Natural killer cell (primary cell): ENCODE measurements around the gene MBD3L4. TPM values are rescaled to one million over a fixed set of nuclear protein-coding genes. Genes with fewer than 3 reads are reported as not detected.
"Not testable (repeated sequence)": the region's sequence is repeated elsewhere in the genome, so short reads cannot be mapped to it uniquely, and the experiment has no call there.

Source experiments
- ATAC-seq, 3 donors: fragments of 150-1000 bp in 2 of 3; fragments of 200-7000 bp in 1 of 3; cut with Tn5 transposase; 1 replicate in 1 of 3; 2 replicates in 2 of 3; pipeline ENCODE4 v1.10.0; 2021; ENCODE audit warnings: mild to moderate bottlenecking in 2 of 3, moderate library complexity in 2 of 3
- DNase-seq, 2 donors: peaks; one replicate each; pipeline versions ENCODE4 v3.0.0 to v3.0.0-alpha.2; 2013 to 2021; ENCODE audit warnings: mixed read lengths in 1 of 2
- H3K27ac ChIP-seq: one replicate; pipeline ENCODE4 v1.5.1; 2013; ENCODE audit warnings: mild to moderate bottlenecking, low read length
- H3K27me3 ChIP-seq: one replicate; pipeline ENCODE4 v1.6.1; 2013; ENCODE audit warnings: low read length; ENCODE audit not compliant: control insufficient read depth, insufficient read depth
- H3K36me3 ChIP-seq: one replicate; pipeline ENCODE4 v1.6.1; 2013; ENCODE audit warnings: low read length; ENCODE audit not compliant: control insufficient read depth, insufficient read depth
- H3K4me1 ChIP-seq: one replicate; pipeline ENCODE4 v1.6.1; 2013; ENCODE audit warnings: low read length; ENCODE audit not compliant: control insufficient read depth, insufficient read depth
- H3K4me3 ChIP-seq: one replicate; pipeline ENCODE4 v1.5.1; 2013; ENCODE audit warnings: low read length
- H3K9me3 ChIP-seq: one replicate; pipeline ENCODE4 v1.6.1; 2013; ENCODE audit warnings: low read length; ENCODE audit not compliant: control insufficient read depth, insufficient read depth
- H3K27ac Mint-ChIP-seq, 2 donors: one replicate each; pipeline ENCODE4 v1.8.0; 2022; ENCODE audit warnings: mild to moderate bottlenecking in 2 of 2, mixed read lengths in 2 of 2, moderate library complexity in 1 of 2
- H3K27me3 Mint-ChIP-seq, 2 donors: one replicate each; pipeline ENCODE4 v1.8.0; 2022; ENCODE audit warnings: low read depth in 2 of 2, mixed read lengths in 2 of 2
- H3K36me3 Mint-ChIP-seq: one replicate; pipeline ENCODE4 v1.8.0; 2022; ENCODE audit warnings: mixed read lengths
- H3K4me1 Mint-ChIP-seq, 2 donors: one replicate each; pipeline ENCODE4 v1.8.0; 2022; ENCODE audit warnings: mixed read lengths in 2 of 2
- H3K4me3 Mint-ChIP-seq: one replicate; pipeline ENCODE4 v1.8.0; 2022; ENCODE audit warnings: mild to moderate bottlenecking, moderate library complexity, mixed read lengths
- H3K9me3 Mint-ChIP-seq, 2 donors: one replicate each; pipeline ENCODE4 v1.8.0; 2022; ENCODE audit warnings: mixed read lengths in 2 of 2
- WGBS: methylation state at CpG from one replicate; pipeline ENCODE4 v1.1.7; 2013; ENCODE audit warnings: missing lambda C conversion rate; ENCODE audit not compliant: insufficient coverage; 5-methylcytosine and 5-hydroxymethylcytosine counted together
- intact Hi-C: fragments of 100-400 bp; cut with micrococcal nuclease; formaldehyde crosslinking; loops from one replicate; pipeline ENCODE4 v1.14.2; 2022
- total RNA-seq, 4 donors: library from RNA; stranded (reverse); fragments of 120-200 nt in 1 of 4; gene quantifications; one replicate each; pipeline versions ENCODE4 v1.2.3 to v1.2.4, GENCODE V29; 2013 to 2022
- TF ChIP-seq, protein P1 (sequence below): fragments of 200-600 bp; IDR thresholded peaks from one replicate; pipeline ENCODE4 v1.8.0; 2022; ENCODE audit warnings: antibody characterized with exemption

The MBD3L4 gene
- total RNA-seq: not detected
- total RNA-seq (2013): not detected

DNA sequence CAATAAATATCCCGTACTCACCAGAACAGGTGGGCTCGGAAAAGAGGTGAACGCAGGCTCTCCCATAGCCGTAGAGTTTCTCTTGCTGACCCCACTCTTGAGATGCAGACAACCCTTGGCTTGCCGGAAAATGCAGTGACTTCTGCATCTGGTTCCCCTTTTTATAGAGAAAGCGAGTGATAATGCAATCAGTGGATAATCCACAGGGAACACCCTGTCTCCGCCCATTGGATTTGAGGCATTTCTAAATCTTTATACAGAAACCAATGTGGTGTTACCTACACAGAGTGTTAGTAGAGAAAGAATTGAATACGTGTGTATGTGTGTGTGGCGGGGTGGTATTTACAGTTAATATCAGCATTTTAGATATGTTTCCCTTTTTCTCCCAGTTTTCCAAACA is at the start of gene MBD3L4:
Gene MBD3L4, minus strand, starts transcription at position 101 of the 400 bp plus-strand sequence. Its CDS starts 35 bp downstream, at position 66.
- H3K9me3 Mint-ChIP-seq, H3K27ac Mint-ChIP-seq, H3K9me3 ChIP-seq, H3K27ac ChIP-seq, H3K4me3 Mint-ChIP-seq, H3K4me3 ChIP-seq, H3K36me3 Mint-ChIP-seq, H3K4me1 ChIP-seq, intact Hi-C loops, ATAC-seq, H3K4me1 Mint-ChIP-seq, H3K36me3 ChIP-seq, DNase-seq, H3K27me3 ChIP-seq, H3K27me3 Mint-ChIP-seq: not testable (repeated sequence)
- WGBS: no CpG with 5 or more reads among the region's 9 CpGs

DNA sequence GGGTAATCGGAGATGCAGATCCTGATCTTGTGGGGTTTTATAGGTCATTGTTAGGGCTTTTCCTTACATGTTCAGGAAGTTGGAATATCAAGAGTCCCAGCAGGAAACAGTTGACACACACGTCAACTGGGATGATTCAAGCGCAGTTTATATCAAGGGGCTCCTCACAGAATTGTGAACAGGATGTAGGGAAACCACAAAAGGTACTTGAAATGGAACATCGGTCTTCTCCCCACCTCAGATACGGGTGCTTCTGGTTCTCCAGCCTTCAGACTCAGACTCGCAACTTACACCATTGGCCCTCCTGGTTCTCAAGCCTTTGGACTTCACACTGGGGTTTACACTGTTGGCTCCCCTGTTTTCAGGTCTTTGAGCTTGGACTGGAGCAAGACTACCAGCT is 49.0 kb upstream of the MBD3L4 start:
- TF ChIP-seq, protein P1, sequence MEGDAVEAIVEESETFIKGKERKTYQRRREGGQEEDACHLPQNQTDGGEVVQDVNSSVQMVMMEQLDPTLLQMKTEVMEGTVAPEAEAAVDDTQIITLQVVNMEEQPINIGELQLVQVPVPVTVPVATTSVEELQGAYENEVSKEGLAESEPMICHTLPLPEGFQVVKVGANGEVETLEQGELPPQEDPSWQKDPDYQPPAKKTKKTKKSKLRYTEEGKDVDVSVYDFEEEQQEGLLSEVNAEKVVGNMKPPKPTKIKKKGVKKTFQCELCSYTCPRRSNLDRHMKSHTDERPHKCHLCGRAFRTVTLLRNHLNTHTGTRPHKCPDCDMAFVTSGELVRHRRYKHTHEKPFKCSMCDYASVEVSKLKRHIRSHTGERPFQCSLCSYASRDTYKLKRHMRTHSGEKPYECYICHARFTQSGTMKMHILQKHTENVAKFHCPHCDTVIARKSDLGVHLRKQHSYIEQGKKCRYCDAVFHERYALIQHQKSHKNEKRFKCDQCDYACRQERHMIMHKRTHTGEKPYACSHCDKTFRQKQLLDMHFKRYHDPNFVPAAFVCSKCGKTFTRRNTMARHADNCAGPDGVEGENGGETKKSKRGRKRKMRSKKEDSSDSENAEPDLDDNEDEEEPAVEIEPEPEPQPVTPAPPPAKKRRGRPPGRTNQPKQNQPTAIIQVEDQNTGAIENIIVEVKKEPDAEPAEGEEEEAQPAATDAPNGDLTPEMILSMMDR: no peak
- Mint-ChIP-seq H3K27ac (no peak overlapping the region), H3K27me3 (no peaks in the 10 kb centered on the region), H3K36me3 (peaks cover 18% of the 10 kb centered on the region), H3K4me1 (no peaks in the 10 kb centered on the region), H3K9me3 (peaks cover 7 to 10% of the 10 kb centered on the region in 2 donors), H3K4me3 (no peak overlapping the region)
- Histone ChIP-seq H3K4me1 (no peaks in the 10 kb centered on the region), H3K27ac (no peak overlapping the region), H3K9me3 (peaks cover 79% of the 10 kb centered on the region), H3K4me3 (no peak overlapping the region), H3K36me3 (peaks cover 3% of the 10 kb centered on the region), H3K27me3 (no peaks in the 10 kb centered on the region)
- 65% methylated on average over 6 of the region's 6 CpGs for WGBS
- ATAC-seq: no peak
- no peak for DNase-seq
- intact Hi-C loops: no loop called here

DNA sequence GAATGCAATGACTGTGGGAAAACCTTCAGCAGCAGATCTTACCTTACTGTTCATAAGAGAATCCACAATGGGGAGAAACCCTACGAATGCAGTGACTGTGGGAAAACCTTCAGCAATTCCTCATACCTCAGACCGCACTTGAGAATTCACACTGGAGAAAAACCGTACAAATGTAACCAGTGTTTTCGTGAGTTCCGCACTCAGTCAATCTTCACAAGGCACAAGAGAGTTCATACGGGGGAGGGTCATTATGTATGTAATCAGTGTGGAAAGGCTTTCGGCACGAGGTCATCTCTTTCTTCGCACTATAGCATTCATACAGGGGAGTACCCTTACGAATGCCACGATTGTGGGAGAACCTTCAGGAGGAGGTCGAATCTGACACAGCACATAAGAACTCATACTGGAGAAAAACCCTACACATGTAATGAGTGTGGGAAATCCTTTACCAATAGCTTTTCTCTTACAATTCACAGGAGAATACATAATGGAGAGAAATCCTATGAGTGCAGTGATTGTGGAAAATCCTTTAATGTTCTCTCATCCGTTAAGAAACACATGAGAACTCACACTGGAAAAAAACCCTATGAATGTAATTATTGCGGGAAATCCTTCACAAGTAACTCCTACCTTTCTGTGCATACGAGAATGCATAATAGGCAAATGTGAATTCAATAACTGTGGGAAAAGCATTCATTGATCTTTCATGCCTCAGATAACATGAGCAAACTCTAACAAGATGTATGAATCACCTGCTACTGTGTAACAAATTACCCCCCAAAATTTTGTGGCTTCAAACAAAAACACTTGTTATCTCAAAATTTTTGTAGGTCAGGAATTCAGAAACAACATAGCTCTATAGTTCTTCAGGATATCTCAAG is 43.3 kb upstream of the MBD3L4 start:
- peaks cover 58% of the 10 kb centered on the region for H3K36me3 ChIP-seq
- DNase-seq (no peak), ATAC-seq (no peak)
- H3K27ac ChIP-seq: no peak overlapping the region
- Mint-ChIP-seq H3K36me3 (peaks cover 60% of the 10 kb centered on the region), H3K27me3 (no peaks in the 10 kb centered on the region), H3K27ac (no peak overlapping the region), H3K4me3 (no peak overlapping the region), H3K4me1 (no peaks in the 10 kb centered on the region), H3K9me3 (peaks cover 13 to 16% of the 10 kb centered on the region in 2 donors)
- H3K27me3 ChIP-seq: no peaks in the 10 kb centered on the region
- intact Hi-C loops: no loop called here
- no peaks in the 10 kb centered on the region for H3K4me1 ChIP-seq
- TF ChIP-seq, protein P1: no peak
- WGBS: 98% methylated on average over 12 of the region's 15 CpGs
- no peak overlapping the region for H3K4me3 ChIP-seq
- H3K9me3 ChIP-seq: peaks cover 84% of the 10 kb centered on the region

DNA sequence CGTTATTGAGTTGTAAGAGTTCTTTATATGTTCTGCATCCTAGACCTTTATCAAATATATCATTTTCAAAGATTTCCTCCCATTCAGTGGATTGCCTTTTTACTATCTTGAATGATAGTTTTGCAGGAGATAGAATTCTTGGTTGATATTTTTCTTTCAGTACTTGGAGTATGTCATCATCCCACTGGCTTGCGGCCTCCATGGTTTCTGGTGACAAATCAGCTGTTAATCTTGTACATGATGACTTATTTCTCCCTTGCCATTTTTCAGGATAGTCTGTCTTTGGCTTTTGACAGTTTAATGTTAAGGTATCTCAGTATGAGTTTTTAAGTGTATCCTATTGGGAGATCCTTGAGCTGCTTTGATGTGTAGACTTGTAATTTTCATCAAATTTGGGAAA is 38.0 kb upstream of the MBD3L4 start:
- Histone ChIP-seq H3K4me1 (no peaks in the 10 kb centered on the region), H3K9me3 (peaks cover 48% of the 10 kb centered on the region), H3K4me3 (no peak overlapping the region), H3K27me3 (no peaks in the 10 kb centered on the region), H3K36me3 (peaks cover 90% of the 10 kb centered on the region), H3K27ac (no peak overlapping the region)
- intact Hi-C loops: no loop called here
- H3K27ac Mint-ChIP-seq: no peak overlapping the region
- whole genome bisulfite sequencing: 100% methylated on average over 1 of the region's 2 CpGs
- peaks cover 10 to 15% of the 10 kb centered on the region in 2 donors for H3K9me3 Mint-ChIP-seq
- no peaks in the 10 kb centered on the region for H3K27me3 Mint-ChIP-seq
- DNase-seq (no peak), ATAC-seq (no peak)
- H3K4me3 Mint-ChIP-seq: no peak overlapping the region
- TF ChIP-seq, protein P1: no peak
- H3K36me3 Mint-ChIP-seq: peaks cover 63% of the 10 kb centered on the region
- H3K4me1 Mint-ChIP-seq: peaks cover 0 to 6% of the 10 kb centered on the region in 2 donors
